K562 (cell line): ENCODE data around the gene MSN. TPM values are rescaled to one million over a fixed set of nuclear protein-coding genes. Genes with fewer than 3 reads are reported as not detected.

Source experiments
- ATAC-seq: fragments of 200-7000 bp; cut with Tn5 transposase; 3 replicates; pipeline ENCODE4 v1.9.1; 2020; ENCODE audit warnings: moderate library complexity
- BruUV-seq: library from RNA; stranded (reverse); fragments of 400-500 nt; replicated peaks from 2 replicates; lab custom pipeline; 2021; lab: Mats Ljungman, UMichigan
- CTCF ChIA-PET: fragments of 300-600 bp; formaldehyde crosslinking; extraction: SDS; loops from one replicate; lab custom pipeline; 2021; ENCODE audit warnings: low intra/inter-chr PET ratio; lab: Yijun Ruan, JAX
- POLR2A ChIA-PET: fragments of 300-600, 350-650 bp; sonication (Branson Sonifier 250); formaldehyde crosslinking; extraction: SDS; loops from one replicate; lab custom pipeline; 2021; ENCODE audit warnings: antibody characterized with exemption, inconsistent platforms; lab: Yijun Ruan, JAX
- DNase-seq, 4 experiments: peaks; one replicate each; pipeline versions ENCODE4 v3.0.0 to v3.0.0-alpha.2; 2011 to 2018; ENCODE audit warnings: low spot score in 3 of 4, mixed read lengths in 3 of 4; ENCODE audit errors: extremely low read depth in 1 of 4
- FAIRE-seq: peaks from 2 replicates; lab custom pipeline; 2011; peaks lifted over from hg19 to GRCh38; lab: Jason Lieb, UNC
- H2AFZ ChIP-seq: 2 replicates; pipeline ENCODE4 v1.6.0; 2011; ENCODE audit warnings: low read depth, low read length, control low read depth, inconsistent platforms
- H3K27ac ChIP-seq: fragments of 200-600 bp; 3 replicates; pipeline ENCODE4 v1.8.0; 2011; ENCODE audit warnings: low read depth, mild to moderate bottlenecking, control low read depth, inconsistent platforms, low read length, moderate library complexity, mixed read lengths; ENCODE audit errors: extremely low read depth
- H3K27me3 ChIP-seq, 2 experiments: fragments of 300-600 bp in 1 of 2; 2 replicates in 1 of 2; 3 replicates in 1 of 2; pipeline versions ENCODE4 v1.6.0 to v1.8.0; 2011; ENCODE audit warnings: inconsistent platforms in 2 of 2, low read length in 2 of 2, mild to moderate bottlenecking in 1 of 2, mixed read lengths in 1 of 2, moderate library complexity in 1 of 2; ENCODE audit not compliant: control insufficient read depth in 2 of 2, insufficient read depth in 2 of 2
- H3K36me3 ChIP-seq: fragments of 300-600 bp; 3 replicates; pipeline ENCODE4 v1.8.0; 2011; ENCODE audit warnings: mild to moderate bottlenecking, low read length, inconsistent platforms; ENCODE audit not compliant: control insufficient read depth, insufficient read depth
- H3K4me1 ChIP-seq, 2 experiments: fragments of 200-600 bp in 1 of 2; replicated peaks in 1 of 2; 2 replicates in 1 of 2; 3 replicates in 1 of 2; pipeline versions ENCODE4 v1.5.1 to v1.8.0; 2011; ENCODE audit warnings: inconsistent platforms in 2 of 2, low read length in 2 of 2, mild to moderate bottlenecking in 1 of 2, mixed read lengths in 1 of 2, moderate library complexity in 1 of 2; ENCODE audit not compliant: control insufficient read depth in 2 of 2, insufficient read depth in 2 of 2
- H3K4me2 ChIP-seq: 2 replicates; pipeline ENCODE4 v1.6.1; 2011; ENCODE audit warnings: low read length, control low read depth, inconsistent platforms, mixed read lengths; ENCODE audit not compliant: insufficient read depth
- H3K4me3 ChIP-seq: fragments of 200-600 bp; sonication (generic), shearing (Covaris generic); 2 replicates; pipeline ENCODE4 v1.5.1; 2016; ENCODE audit warnings: control low read depth, inconsistent platforms
- H3K79me2 ChIP-seq: fragments of 200-600 bp; 3 replicates; pipeline ENCODE4 v1.8.0; 2011; ENCODE audit warnings: low read length, inconsistent platforms; ENCODE audit not compliant: control insufficient read depth, insufficient read depth
- H3K9ac ChIP-seq, 2 experiments: 2 replicates each; pipeline versions ENCODE4 v1.6.0 to v1.6.1; 2011; ENCODE audit warnings: low read depth in 2 of 2, low read length in 2 of 2, control low read depth in 1 of 2, inconsistent platforms in 1 of 2, mild to moderate bottlenecking in 1 of 2, mixed read lengths in 1 of 2; ENCODE audit not compliant: insufficient read depth in 1 of 2
- H3K9me1 ChIP-seq: one replicate; pipeline ENCODE4 v1.6.0; 2011; ENCODE audit warnings: inconsistent platforms, mild to moderate bottlenecking, low read length, moderate library complexity; ENCODE audit not compliant: control insufficient read depth, insufficient read depth
- H3K9me3 ChIP-seq: replicated peaks from 2 replicates; pipeline ENCODE4 v1.5.1; 2011; ENCODE audit warnings: low read depth, low read length, inconsistent platforms; ENCODE audit not compliant: control insufficient read depth, insufficient read depth
- H4K20me1 ChIP-seq: replicated peaks from 2 replicates; pipeline ENCODE4 v1.6.1; 2011; ENCODE audit warnings: low read length, inconsistent platforms, mixed read lengths; ENCODE audit not compliant: control insufficient read depth, insufficient read depth
- ASH1L ChIP-seq: fragments of 450-650 bp; IDR thresholded peaks from 2 replicates; pipeline ENCODE4 v1.6.1; 2018; ENCODE audit warnings: borderline replicate concordance, mild to moderate bottlenecking, low read depth; ENCODE audit not compliant: partially characterized antibody
- FOXA3 ChIP-seq, 2 experiments: fragments of 450-650 bp in 1 of 2; sonication (generic) in 1 of 2; formaldehyde crosslinking; IDR thresholded peaks in 1 of 2; conservative IDR thresholded peaks in 1 of 2; 2 replicates each; pipeline versions ENCODE4 v1.4.0 to v1.8.0; 2020 to 2022; ENCODE audit warnings: mild to moderate bottlenecking in 2 of 2, missing genetic modification reagents in 1 of 2
- HBP1 ChIP-seq: fragments of 450-650 bp; formaldehyde crosslinking; IDR thresholded peaks from 2 replicates; pipeline ENCODE4 v1.4.0; 2022; ENCODE audit warnings: missing genetic modification characterization
- HMBOX1 ChIP-seq: sonication (generic); IDR thresholded peaks from 2 replicates; pipeline ENCODE4 v1.6.1; 2016
- NCOR1 ChIP-seq: fragments of 450-650 bp; IDR thresholded peaks from 2 replicates; pipeline ENCODE4 v1.6.1; 2016; ENCODE audit warnings: mild to moderate bottlenecking, moderate library complexity
- NR2C2 ChIP-seq, 2 experiments: fragments of 200-800 bp in 1 of 2; sonication (Bioruptor generic) in 1 of 2; sonication (generic) in 1 of 2; formaldehyde crosslinking in 1 of 2; IDR thresholded peaks; 2 replicates each; pipeline versions ENCODE4 v1.6.1 to v1.8.0; 2016 to 2022; ENCODE audit warnings: mild to moderate bottlenecking in 1 of 2, missing compliant biosample characterization in 1 of 2, missing genetic modification characterization in 1 of 2, missing genetic modification reagents in 1 of 2
- NRF1 ChIP-seq, 2 experiments: fragments of 450-650 bp; IDR thresholded peaks in 1 of 2; conservative IDR thresholded peaks in 1 of 2; 2 replicates each; pipeline ENCODE4 v1.6.1; 2014; ENCODE audit warnings: mild to moderate bottlenecking in 2 of 2
- POU5F1 ChIP-seq: fragments of 150-350 bp; IDR thresholded peaks from 2 replicates; pipeline ENCODE4 v1.6.1; 2014; ENCODE audit warnings: borderline replicate concordance, low read length, low read depth, mild to moderate bottlenecking; ENCODE audit not compliant: partially characterized antibody
- RERE ChIP-seq: sonication (generic); formaldehyde crosslinking; IDR thresholded peaks from 2 replicates; pipeline ENCODE4 v1.8.0; 2023; ENCODE audit warnings: missing genetic modification reagents, mild to moderate bottlenecking, borderline replicate concordance
- SMAD2 ChIP-seq: fragments of 150-350 bp; IDR thresholded peaks from 2 replicates; pipeline ENCODE4 v1.6.1; 2014; ENCODE audit warnings: low read depth, mild to moderate bottlenecking, low read length
- SMAD4 ChIP-seq: fragments of 250-450 bp; sonication (Bioruptor Pico); conservative IDR thresholded peaks from 2 replicates; pipeline ENCODE4 v1.8.0; 2021; ENCODE audit warnings: inconsistent platforms, mild to moderate bottlenecking, moderate library complexity
- SOX6 ChIP-seq: fragments of 450-650 bp; IDR thresholded peaks from 2 replicates; pipeline ENCODE4 v1.6.1; 2014; ENCODE audit warnings: mild to moderate bottlenecking
- ZKSCAN8 ChIP-seq: fragments of 200-800 bp; sonication (Bioruptor generic); IDR thresholded peaks from 2 replicates; pipeline ENCODE4 v1.6.1; 2016; ENCODE audit warnings: missing genetic modification characterization, missing compliant biosample characterization
- ZNF354B ChIP-seq: fragments of 250-450 bp; sonication (Bioruptor Pico); IDR thresholded peaks from 2 replicates; pipeline ENCODE4 v1.4.0; 2020
- WGBS: fragments of 100-300 bp; shearing (Covaris generic); methylation state at CpG from one replicate; pipeline ENCODE4 v1.1.6; 2016; ENCODE audit warnings: low coverage, mixed read lengths; ENCODE audit not compliant: insufficient coverage; ENCODE audit errors: missing lambda C conversion rate; 5-methylcytosine and 5-hydroxymethylcytosine counted together
- in situ Hi-C: fragments of 300-500 bp; cut with MboI; formaldehyde crosslinking; loops from 4 replicates; pipeline ENCODE4 v1.15.0; 2018; ENCODE audit warnings: inconsistent platforms, mixed read lengths
- intact Hi-C: fragments of 100-400 bp; cut with micrococcal nuclease; formaldehyde crosslinking; loops from 2 replicates; pipeline ENCODE4 v1.14.2; 2022
- polyA plus RNA-seq, 8 experiments: library from polyadenylated mRNA; depleted of rRNA in 4 of 8; stranded (reverse) in 5 of 8; unstranded in 3 of 8; fragments of >200 nt; fragmentation: Nextera tagmentation in 2 of 8; fragmentation: Illumina TruSeq in 1 of 8; extraction: Ambion mirVana in 2 of 8; extraction: Trizol in 1 of 8; gene quantifications; 2 replicates each; pipeline versions ENCODE4 v1.2.1 to v1.2.3, GENCODE V29; 2011 to 2014; ENCODE audit warnings: inconsistent platforms in 1 of 8, missing spikeins in 1 of 8
- total RNA-seq, 7 experiments: library from RNA; depleted of rRNA in 6 of 7; stranded (reverse); fragments of >200 nt in 6 of 7; fragmentation: Illumina TruSeq in 2 of 7; extraction: Trizol in 2 of 7; gene quantifications; 2 replicates each; pipeline versions ENCODE4 v1.2.1 to v1.2.3, GENCODE V29; 2011 to 2021; ENCODE audit warnings: low replicate concordance in 1 of 7

Gene MSN
- total and polyA plus RNA-seq, 9 of the 15 experiments (the other 6 are each of a cell fraction or from before 2014, with no cell fraction given) = 128 to 486 (median 237) TPM

- Histone ChIP-seq H3K9ac (peak overlapping the region in 1 of 2 experiments; percentile 46; a peak in 1 of 4 replicates), H3K27ac (peak overlapping the region; percentile 81; the same call in 2 of the 3 replicates)
- TF ChIP-seq RERE (CRISPR knock-in tag) (no peak), SMAD2 (no peak), ZKSCAN8 (CRISPR knock-in tag) (no peak), SOX6 (peak; percentile 50; the same call in 1 of the 2 replicates), POU5F1 (no peak), FOXA3 (CRISPR knock-in tag; conservative IDR thresholded peaks at IDR 0.05 in 1 of 2, IDR thresholded peaks at IDR 0.05 in 1 of 2) (0 out of 4 replicates have a peak, but pooled peaks of 1 of the 2 experiments have one; percentile 7), NRF1 (conservative IDR thresholded peaks at IDR 0.05 in 1 of 2, IDR thresholded peaks at IDR 0.05 in 1 of 2) (no peak), HMBOX1 (peak; percentile 77), NR2C2 (CRISPR knock-in tag; IDR thresholded peaks at IDR 0.05) (no peak), NR2C2 (tag; IDR thresholded peaks at IDR 0.05) (no peak), SMAD4 (CRISPR knock-in tag) (no peak), ASH1L (no peak), HBP1 (CRISPR knock-in tag) (no peak), ZNF354B (CRISPR knock-in tag) (no peak), NCOR1 (0 out of 2 replicates have a peak, but pooled peaks have one; percentile 9)
These were observed 29.2 kb downstream of the MSN start for GRCh38 chrX:65696613-65697012.

More at GRCh38 chrX:65696613-65697012, 29.2 kb downstream of the MSN start:
- intact Hi-C loops (loop anchor here (1.0 to 5.0 kb wide), 2 partner anchors 27 to 311 kb away; no protein-coding TSS in a partner anchor), in situ Hi-C loops (no loop called here)
- CTCF ChIA-PET = no interaction called here
- no peak for FAIRE-seq
- peaks cover 96% of the 10 kb centered on the region for H3K79me2 ChIP-seq
- POLR2A ChIA-PET = interaction anchor here (1.2 kb wide), 1 partner anchor 15 kb away, joined by 3 read pairs; no protein-coding TSS in a partner anchor
- peak in 1 of 4 experiments; percentile 57 for DNase-seq
- H3K4me1 ChIP-seq = peaks cover 26 to 47% of the 10 kb centered on the region in 2 experiments
- peaks cover 10% of the 10 kb centered on the region for H4K20me1 ChIP-seq
- no peaks in the 10 kb centered on the region for H3K9me3 ChIP-seq
- H3K4me3 ChIP-seq = no peak overlapping the region
- ATAC-seq = peak; percentile 3; the same call in 2 of the 3 replicates
- H3K27me3 ChIP-seq = no peaks in the 10 kb centered on the region
- 7% methylated on average over 3 of the region's 3 CpGs for WGBS
- H3K4me2 ChIP-seq = peak overlapping the region; percentile 21
- BruUV-seq = no TSS peak
- H2AFZ ChIP-seq = no peak overlapping the region
- no peaks in the 10 kb centered on the region for H3K9me1 ChIP-seq
- peaks cover 47% of the 10 kb centered on the region for H3K36me3 ChIP-seq
